ENCODE data around the gene EME2. TPM values are rescaled to one million over a fixed set of nuclear protein-coding genes. Genes with fewer than 3 reads are reported as not detected.

Gene EME2
- total and polyA plus RNA-seq, 2 of the 13 experiments (the other 11 are each of a cell fraction or from before 2014, with no cell fraction given): 4.4 to 7.6 TPM

DNA sequence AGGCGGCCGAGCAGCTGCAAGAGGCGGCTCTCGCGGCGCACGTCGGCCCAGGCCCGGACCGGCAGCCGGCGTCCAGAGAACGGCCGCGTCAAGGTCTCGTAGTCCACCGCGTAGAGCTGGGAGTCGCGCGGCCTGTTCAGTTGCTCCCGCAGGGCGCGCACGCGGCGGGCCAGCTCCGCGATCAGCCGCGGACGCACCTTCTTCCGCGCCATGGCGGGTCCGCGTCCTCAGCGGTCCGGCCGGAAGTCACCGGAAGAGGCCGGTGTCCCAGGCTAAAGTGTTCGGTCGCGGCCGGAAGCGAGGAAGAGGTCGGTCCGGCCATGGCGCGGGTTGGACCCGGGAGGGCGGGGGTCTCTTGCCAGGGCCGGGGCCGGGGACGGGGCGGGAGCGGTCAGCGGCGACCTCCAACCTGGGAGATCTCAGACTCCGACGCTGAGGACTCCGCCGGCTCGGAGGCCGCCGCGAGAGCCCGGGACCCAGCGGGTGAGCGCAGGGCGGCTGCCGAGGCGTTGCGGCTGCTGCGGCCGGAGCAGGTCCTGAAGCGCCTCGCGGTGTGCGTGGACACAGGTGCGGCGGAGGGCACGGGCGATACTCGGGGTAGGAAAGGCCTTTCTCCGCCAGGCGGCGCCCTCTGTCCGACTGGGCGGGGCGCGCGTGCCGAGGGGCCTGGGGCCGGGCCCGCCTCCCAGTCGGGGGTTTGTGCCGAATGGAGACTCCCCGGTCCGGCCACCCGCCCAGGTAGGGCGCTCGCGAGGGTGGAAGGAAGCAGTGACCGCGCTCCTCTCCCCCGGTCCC lies 495 bp downstream of the EME2 start, which contains the start of gene MRPS34 (continued):
- TF ChIP-seq, protein P1, sequence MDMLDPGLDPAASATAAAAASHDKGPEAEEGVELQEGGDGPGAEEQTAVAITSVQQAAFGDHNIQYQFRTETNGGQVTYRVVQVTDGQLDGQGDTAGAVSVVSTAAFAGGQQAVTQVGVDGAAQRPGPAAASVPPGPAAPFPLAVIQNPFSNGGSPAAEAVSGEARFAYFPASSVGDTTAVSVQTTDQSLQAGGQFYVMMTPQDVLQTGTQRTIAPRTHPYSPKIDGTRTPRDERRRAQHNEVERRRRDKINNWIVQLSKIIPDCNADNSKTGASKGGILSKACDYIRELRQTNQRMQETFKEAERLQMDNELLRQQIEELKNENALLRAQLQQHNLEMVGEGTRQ (IDR thresholded peaks at IDR 0.05; ENCODE audit: low read depth, low read length): no peak
- TF ChIP-seq, protein P1 (CRISPR knock-in tag; IDR thresholded peaks at IDR 0.05; ENCODE audit: borderline replicate concordance): peak; percentile 36; the same call in 1 of the 2 replicates
- TF ChIP-seq, protein P2, sequence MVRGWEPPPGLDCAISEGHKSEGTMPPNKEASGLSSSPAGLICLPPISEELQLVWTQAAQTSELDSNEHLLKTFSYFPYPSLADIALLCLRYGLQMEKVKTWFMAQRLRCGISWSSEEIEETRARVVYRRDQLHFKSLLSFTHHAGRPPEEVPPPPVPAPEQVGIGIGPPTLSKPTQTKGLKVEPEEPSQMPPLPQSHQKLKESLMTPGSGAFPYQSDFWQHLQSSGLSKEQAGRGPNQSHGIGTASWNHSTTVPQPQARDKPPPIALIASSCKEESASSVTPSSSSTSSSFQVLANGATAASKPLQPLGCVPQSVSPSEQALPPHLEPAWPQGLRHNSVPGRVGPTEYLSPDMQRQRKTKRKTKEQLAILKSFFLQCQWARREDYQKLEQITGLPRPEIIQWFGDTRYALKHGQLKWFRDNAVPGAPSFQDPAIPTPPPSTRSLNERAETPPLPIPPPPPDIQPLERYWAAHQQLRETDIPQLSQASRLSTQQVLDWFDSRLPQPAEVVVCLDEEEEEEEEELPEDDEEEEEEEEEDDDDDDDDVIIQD (CRISPR knock-in tag; IDR thresholded peaks at IDR 0.05; ENCODE audit: low read depth): peak; percentile 31; the same call in 1 of the 2 replicates
- TF ChIP-seq MAF1 (CRISPR knock-in tag; IDR thresholded peaks at IDR 0.05; ENCODE audit: borderline replicate concordance) (no peak; the same call in 1 of the 2 replicates), ZNF83 (CRISPR knock-in tag; IDR thresholded peaks at IDR 0.05; ENCODE audit: borderline replicate concordance) (no peak), KAT8 (CRISPR knock-in tag; IDR thresholded peaks at IDR 0.05) (peak; percentile 94), TCF7 (IDR thresholded peaks at IDR 0.05; ENCODE audit: low read depth) (no peak), PRPF4 (IDR thresholded peaks at IDR 0.05; ENCODE audit: low read depth, low read length, poor library complexity, severe bottlenecking) (no peak), POLR2AphosphoS5 (IDR thresholded peaks at IDR 0.05; ENCODE audit: low read depth, low read length) (peak; percentile 78), FOSL2 (CRISPR knock-in tag; IDR thresholded peaks at IDR 0.05) (peak; percentile 51; the same call in 1 of the 2 replicates), ZNF772 (CRISPR knock-in tag; IDR thresholded peaks at IDR 0.05) (peak; percentile 72; the same call in 1 of the 2 replicates), ZFX (CRISPR knock-in tag; IDR thresholded peaks at IDR 0.05; ENCODE audit: low read depth) (peak; percentile 95)
- TF ChIP-seq, protein P3, sequence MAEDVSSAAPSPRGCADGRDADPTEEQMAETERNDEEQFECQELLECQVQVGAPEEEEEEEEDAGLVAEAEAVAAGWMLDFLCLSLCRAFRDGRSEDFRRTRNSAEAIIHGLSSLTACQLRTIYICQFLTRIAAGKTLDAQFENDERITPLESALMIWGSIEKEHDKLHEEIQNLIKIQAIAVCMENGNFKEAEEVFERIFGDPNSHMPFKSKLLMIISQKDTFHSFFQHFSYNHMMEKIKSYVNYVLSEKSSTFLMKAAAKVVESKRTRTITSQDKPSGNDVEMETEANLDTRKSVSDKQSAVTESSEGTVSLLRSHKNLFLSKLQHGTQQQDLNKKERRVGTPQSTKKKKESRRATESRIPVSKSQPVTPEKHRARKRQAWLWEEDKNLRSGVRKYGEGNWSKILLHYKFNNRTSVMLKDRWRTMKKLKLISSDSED (CRISPR knock-in tag; IDR thresholded peaks at IDR 0.05): no peak
- TF ChIP-seq, protein P4, sequence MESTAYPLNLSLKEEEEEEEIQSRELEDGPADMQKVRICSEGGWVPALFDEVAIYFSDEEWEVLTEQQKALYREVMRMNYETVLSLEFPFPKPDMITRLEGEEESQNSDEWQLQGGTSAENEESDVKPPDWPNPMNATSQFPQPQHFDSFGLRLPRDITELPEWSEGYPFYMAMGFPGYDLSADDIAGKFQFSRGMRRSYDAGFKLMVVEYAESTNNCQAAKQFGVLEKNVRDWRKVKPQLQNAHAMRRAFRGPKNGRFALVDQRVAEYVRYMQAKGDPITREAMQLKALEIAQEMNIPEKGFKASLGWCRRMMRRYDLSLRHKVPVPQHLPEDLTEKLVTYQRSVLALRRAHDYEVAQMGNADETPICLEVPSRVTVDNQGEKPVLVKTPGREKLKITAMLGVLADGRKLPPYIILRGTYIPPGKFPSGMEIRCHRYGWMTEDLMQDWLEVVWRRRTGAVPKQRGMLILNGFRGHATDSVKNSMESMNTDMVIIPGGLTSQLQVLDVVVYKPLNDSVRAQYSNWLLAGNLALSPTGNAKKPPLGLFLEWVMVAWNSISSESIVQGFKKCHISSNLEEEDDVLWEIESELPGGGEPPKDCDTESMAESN (CRISPR knock-in tag; conservative IDR thresholded peaks at IDR 0.05): peak; percentile 83
- TF ChIP-seq, protein P5, sequence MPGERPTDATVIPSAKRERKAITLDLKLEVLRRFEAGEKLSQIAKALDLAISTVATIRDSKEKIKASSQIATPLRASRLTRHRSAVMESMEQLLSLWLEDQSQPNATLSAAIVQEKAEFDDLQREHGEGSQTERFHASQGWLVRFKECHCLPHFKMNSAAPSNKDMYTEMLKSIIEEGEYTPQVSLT (CRISPR knock-in tag; IDR thresholded peaks at IDR 0.05; ENCODE audit: borderline replicate concordance, low read depth): no peak

All from HepG2 (cell line).